ENCODE results near the gene SCML1. TPM values are rescaled to one million over a fixed set of nuclear protein-coding genes. Genes with fewer than 3 reads are reported as not detected.

SCML1 gene
- 10 to 100 TPM in 1 of 2 donors, 1 to 10 TPM in 1; 5.6 to 20.1 TPM for total RNA-seq

GRCh38 chrX:17736856-17737709 is at the start of gene SCML1:
Gene SCML1, plus strand, starts transcription at chrX:17737493. Its CDS starts 6,694 bp downstream, at chrX:17744187.
- H3K4me3 ChIP-seq = peak within 1 kb of the TSS; percentile 85
- H3K36me3 ChIP-seq = no peaks in the 10 kb centered on the region
- H3K4me1 ChIP-seq (ENCODE audit: control insufficient read depth in 1 of 2, low read depth in 2 of 2) = peaks cover 0 to 9% of the 10 kb centered on the region in 2 donors
- H3K27ac ChIP-seq = peak within 1 kb of the TSS; percentile 91 to 95
- peak; percentile 92 for DNase-seq (ENCODE audit: low spot score)
- no peaks in the 10 kb centered on the region for H3K27me3 ChIP-seq (replicated peaks; ENCODE audit: insufficient read depth)
- no peaks in the 10 kb centered on the region for H3K9me3 ChIP-seq
- no peak for TF ChIP-seq CTCF (IDR thresholded peaks at IDR 0.05)
- peak; percentile 85 for ATAC-seq (ENCODE audit: insufficient number of reproducible peaks, low FRiP score, low read depth)

GRCh38 chrX:17687648-17688047 is 49.6 kb upstream of the SCML1 start:
- Histone ChIP-seq H3K4me3 (no peak overlapping the region), H3K27ac (no peak overlapping the region)
- TF ChIP-seq CTCF (IDR thresholded peaks at IDR 0.05) = no peak

GRCh38 chrX:17689971-17690409 is 47.3 kb upstream of the SCML1 start:
- DNase-seq (ENCODE audit: low spot score) (peak; percentile 2), ATAC-seq (ENCODE audit: insufficient number of reproducible peaks, low FRiP score, low read depth) (peak; percentile 55)
- peaks cover 0 to 10% of the 10 kb centered on the region in 2 donors for H3K4me1 ChIP-seq (ENCODE audit: control insufficient read depth in 1 of 2, low read depth in 2 of 2)
- no peaks in the 10 kb centered on the region for H3K27me3 ChIP-seq (replicated peaks; ENCODE audit: insufficient read depth)
- no peaks in the 10 kb centered on the region for H3K9me3 ChIP-seq
- H3K4me3 ChIP-seq = no peak overlapping the region
- no peaks in the 10 kb centered on the region for H3K36me3 ChIP-seq
- H3K27ac ChIP-seq = peak overlapping the region; percentile 28 to 33
- TF ChIP-seq CTCF (IDR thresholded peaks at IDR 0.05) = peak; percentile 53

More at GRCh38 chrX:17687648-17688047, 49.6 kb upstream of the SCML1 start:
- Histone ChIP-seq H3K36me3 (no peaks in the 10 kb centered on the region), H3K9me3 (no peaks in the 10 kb centered on the region), H3K27me3 (replicated peaks; ENCODE audit: insufficient read depth) (no peaks in the 10 kb centered on the region), H3K4me1 (ENCODE audit: control insufficient read depth in 1 of 2, low read depth in 2 of 2) (peaks cover 0 to 15% of the 10 kb centered on the region in 2 donors)
- ATAC-seq (ENCODE audit: insufficient number of reproducible peaks, low FRiP score, low read depth) (no peak), DNase-seq (ENCODE audit: low spot score) (no peak)

GRCh38 chrX:17692709-17693346 is 44.5 kb upstream of the SCML1 start:
- TF ChIP-seq CTCF (IDR thresholded peaks at IDR 0.05) = no peak
- Histone ChIP-seq H3K36me3 (no peaks in the 10 kb centered on the region), H3K9me3 (no peaks in the 10 kb centered on the region), H3K4me1 (ENCODE audit: control insufficient read depth in 1 of 2, low read depth in 2 of 2) (peaks cover 0 to 9% of the 10 kb centered on the region in 2 donors), H3K4me3 (no peak overlapping the region), H3K27ac (no peak overlapping the region), H3K27me3 (replicated peaks; ENCODE audit: insufficient read depth) (no peaks in the 10 kb centered on the region)
- ATAC-seq (ENCODE audit: insufficient number of reproducible peaks, low FRiP score, low read depth) (no peak), DNase-seq (ENCODE audit: low spot score) (no peak)

- no peak for TF ChIP-seq CTCF (IDR thresholded peaks at IDR 0.05)
- Histone ChIP-seq H3K27ac (no peak overlapping the region), H3K9me3 (no peaks in the 10 kb centered on the region), H3K27me3 (replicated peaks; ENCODE audit: insufficient read depth) (no peaks in the 10 kb centered on the region), H3K4me3 (no peak overlapping the region), H3K4me1 (ENCODE audit: control insufficient read depth in 1 of 2, low read depth in 2 of 2) (no peaks in the 10 kb centered on the region), H3K36me3 (no peaks in the 10 kb centered on the region)
- ATAC-seq (ENCODE audit: insufficient number of reproducible peaks, low FRiP score, low read depth) (no peak), DNase-seq (ENCODE audit: low spot score) (no peak)
Measured at GRCh38 chrX:17697191-17697590, 40.1 kb upstream of the SCML1 start.

All from thoracic aorta (tissue), 2 donors.